HepG2 (cell line): ENCODE measurements around the gene GPR89B.
"Not testable (repeated sequence)": the region's sequence is repeated elsewhere in the genome, so short reads cannot be mapped to it uniquely, and the experiment has no call there.

ENCODE experiments used
- CSRNP2 ChIP-seq: sonication (generic); formaldehyde crosslinking; conservative IDR thresholded peaks from 2 replicates; pipeline ENCODE4 v1.8.0; 2022; ENCODE audit warnings: low read depth, missing genetic modification reagents
- EZH2 ChIP-seq: conservative IDR thresholded peaks from 2 replicates; pipeline ENCODE4 v1.6.1; 2012; ENCODE audit warnings: mild to moderate bottlenecking, low read depth, low read length, moderate library complexity
- LCORL ChIP-seq, 2 experiments: fragments of 450-650 bp in 1 of 2; sonication (generic) in 1 of 2; formaldehyde crosslinking in 1 of 2; IDR thresholded peaks; 2 replicates each; pipeline versions ENCODE4 v1.5.0 to v1.6.1; 2017 to 2020; ENCODE audit warnings: antibody characterized with exemption in 1 of 2, missing genetic modification reagents in 1 of 2
- TAF1 ChIP-seq: sonication (generic); formaldehyde crosslinking; IDR thresholded peaks from 2 replicates; pipeline ENCODE4 v1.4.0; 2020; ENCODE audit warnings: missing genetic modification reagents

GRCh38 chr1:147985374-147985773, 57.2 kb downstream of the GPR89B start:
- TF ChIP-seq CSRNP2 (CRISPR knock-in tag); EZH2; TAF1; LCORL (IDR thresholded peaks at IDR 0.05); LCORL (CRISPR knock-in tag; IDR thresholded peaks at IDR 0.05): not testable (repeated sequence)
